Trophoblast cell (in vitro differentiated cells and primary cell): ENCODE results near the gene OSCP1.

Experiments
- DNase-seq, 2 donors: peaks; one replicate each; pipeline ENCODE4 v3.0.0-alpha.2; 2016
- H2AFZ ChIP-seq: 2 replicates; pipeline ENCODE4 v1.6.1; 2013; ENCODE audit warnings: low read length, moderate library complexity, mild to moderate bottlenecking; ENCODE audit not compliant: insufficient read depth, poor library complexity
- H2AK5ac ChIP-seq: 2 replicates; pipeline ENCODE4 v1.6.1; 2013; ENCODE audit warnings: mild to moderate bottlenecking, low read length
- H2BK120ac ChIP-seq: 2 replicates; pipeline ENCODE4 v1.6.1; 2013; ENCODE audit warnings: low read length, mild to moderate bottlenecking, moderate library complexity; ENCODE audit not compliant: insufficient read depth, poor library complexity
- H2BK12ac ChIP-seq: 2 replicates; pipeline ENCODE4 v1.6.1; 2013; ENCODE audit warnings: mild to moderate bottlenecking, low read length, moderate library complexity
- H2BK5ac ChIP-seq: 2 replicates; pipeline ENCODE4 v1.6.1; 2013; ENCODE audit warnings: low read length, low read depth, moderate library complexity, mild to moderate bottlenecking; ENCODE audit not compliant: poor library complexity
- H3K14ac ChIP-seq: 2 replicates; pipeline ENCODE4 v1.6.1; 2013; ENCODE audit warnings: mild to moderate bottlenecking, low read length
- H3K18ac ChIP-seq: 2 replicates; pipeline ENCODE4 v1.6.1; 2013; ENCODE audit warnings: mild to moderate bottlenecking, low read length
- H3K23ac ChIP-seq: 2 replicates; pipeline ENCODE4 v1.6.1; 2013; ENCODE audit warnings: low read length
- H3K27ac ChIP-seq: 2 replicates; pipeline ENCODE4 v1.5.1; 2013; ENCODE audit warnings: low read depth, mild to moderate bottlenecking, inconsistent platforms, low read length, moderate library complexity
- H3K27me3 ChIP-seq: 2 replicates; pipeline ENCODE4 v1.6.1; 2013; ENCODE audit warnings: inconsistent platforms, mild to moderate bottlenecking, low read length, moderate library complexity; ENCODE audit not compliant: insufficient read depth
- H3K36me3 ChIP-seq, 2 experiments: 1 replicate in 1 of 2; 2 replicates in 1 of 2; pipeline ENCODE4 v1.6.1; 2013; ENCODE audit warnings: low read length in 2 of 2, mild to moderate bottlenecking in 2 of 2, moderate library complexity in 1 of 2; ENCODE audit not compliant: insufficient read depth in 2 of 2, control insufficient read depth in 1 of 2
- H3K4ac ChIP-seq: 2 replicates; pipeline ENCODE4 v1.6.1; 2013; ENCODE audit warnings: low read depth, mild to moderate bottlenecking, low read length, moderate library complexity
- H3K4me1 ChIP-seq, 2 experiments: 1 replicate in 1 of 2; 2 replicates in 1 of 2; pipeline ENCODE4 v1.6.1; 2013; ENCODE audit warnings: low read length in 2 of 2, mild to moderate bottlenecking in 2 of 2, moderate library complexity in 1 of 2; ENCODE audit not compliant: insufficient read depth in 2 of 2, control insufficient read depth in 1 of 2
- H3K4me2 ChIP-seq: 2 replicates; pipeline ENCODE4 v1.6.1; 2013; ENCODE audit warnings: inconsistent platforms, mild to moderate bottlenecking, low read length, moderate library complexity
- H3K4me3 ChIP-seq: 2 replicates; pipeline ENCODE4 v1.5.1; 2013; ENCODE audit warnings: mild to moderate bottlenecking, low read depth, low read length, inconsistent platforms
- H3K79me1 ChIP-seq: one replicate; pipeline ENCODE4 v1.6.1; 2013; ENCODE audit warnings: low read length
- H3K79me2 ChIP-seq: 2 replicates; pipeline ENCODE4 v1.6.1; 2013; ENCODE audit warnings: low read length, mild to moderate bottlenecking; ENCODE audit not compliant: control insufficient read depth, insufficient read depth, poor library complexity
- H3K9ac ChIP-seq: 2 replicates; pipeline ENCODE4 v1.6.1; 2013; ENCODE audit warnings: mild to moderate bottlenecking, low read length
- H3K9me3 ChIP-seq: 2 replicates; pipeline ENCODE4 v1.6.1; 2013; ENCODE audit warnings: low read depth, mild to moderate bottlenecking, control low read depth, inconsistent platforms, low read length; ENCODE audit not compliant: insufficient read depth
- H4K12ac ChIP-seq: 2 replicates; pipeline ENCODE4 v1.6.1; 2013; ENCODE audit warnings: low read depth, mild to moderate bottlenecking, low read length, moderate library complexity
- H4K8ac ChIP-seq: 2 replicates; pipeline ENCODE4 v1.6.1; 2013; ENCODE audit warnings: low read depth, mild to moderate bottlenecking, low read length, moderate library complexity
- H4K91ac ChIP-seq: one replicate; pipeline ENCODE4 v1.6.1; 2013; ENCODE audit warnings: low read depth, mild to moderate bottlenecking, low read length, moderate library complexity
- WGBS: extraction: QIAGEN DNeasy Blood & Tissue Kit; methylation state at CpG from one replicate; pipeline ENCODE4 v1.1.7; 2013; ENCODE audit warnings: missing lambda C conversion rate; ENCODE audit not compliant: insufficient read length, insufficient coverage; ENCODE audit errors: extremely low coverage; 5-methylcytosine and 5-hydroxymethylcytosine counted together

OSCP1 gene

GRCh38 chr1:36446271-36446670 lies 4.0 kb downstream of the OSCP1 start:
- Histone ChIP-seq H3K14ac (no peak overlapping the region), H2BK120ac (no peak overlapping the region), H3K4me2 (no peak overlapping the region), H3K23ac (no peak overlapping the region), H2AFZ (no peak overlapping the region), H3K4ac (no peak overlapping the region), H3K9ac (no peak overlapping the region), H3K18ac (no peak overlapping the region), H3K4me1 (peaks cover 4 to 10% of the 10 kb centered on the region in 2 experiments), H4K91ac (no peak overlapping the region), H4K12ac (peak overlapping the region; percentile 26), H2BK5ac (no peak overlapping the region), H3K36me3 (no peaks in the 10 kb centered on the region), H2BK12ac (no peak overlapping the region), H3K79me2 (no peaks in the 10 kb centered on the region), H3K4me3 (no peak overlapping the region), H3K9me3 (no peaks in the 10 kb centered on the region), H2AK5ac (no peak overlapping the region), H3K27me3 (no peaks in the 10 kb centered on the region), H3K27ac (no peak overlapping the region), H3K79me1 (peaks cover 6% of the 10 kb centered on the region), H4K8ac (no peak overlapping the region)
- WGBS = no CpG with 5 or more reads among the region's 8 CpGs
- no peak for DNase-seq

DNA sequence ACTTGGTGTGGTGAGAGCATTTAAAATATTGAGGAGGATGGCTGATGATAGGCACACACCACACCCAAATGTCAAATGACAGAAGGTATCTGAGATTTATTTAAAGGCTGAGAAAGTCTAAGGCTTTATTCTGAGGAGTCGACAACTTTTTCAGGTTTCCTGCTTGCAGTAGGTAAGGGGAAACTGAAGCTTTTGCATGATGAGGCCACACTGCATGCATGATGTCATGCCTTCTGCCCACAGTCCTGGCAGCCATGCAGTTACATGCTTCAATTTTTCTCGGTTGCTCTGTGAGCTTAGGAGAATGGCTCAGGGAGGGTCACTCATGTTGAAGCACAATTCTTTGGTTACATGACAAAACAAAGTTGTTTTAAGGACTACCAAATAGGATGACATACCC lies 7.0 kb downstream of the OSCP1 start:
- no peaks in the 10 kb centered on the region for H3K36me3 ChIP-seq
- peaks cover 11% of the 10 kb centered on the region for H3K79me1 ChIP-seq
- H2AK5ac ChIP-seq = no peak overlapping the region
- H3K23ac ChIP-seq = no peak overlapping the region
- H3K4me2 ChIP-seq = no peak overlapping the region
- no peak overlapping the region for H2AFZ ChIP-seq
- no peak overlapping the region for H3K18ac ChIP-seq
- H4K12ac ChIP-seq = no peak overlapping the region
- H4K91ac ChIP-seq = no peak overlapping the region
- H3K4me1 ChIP-seq = peaks cover 8 to 19% of the 10 kb centered on the region in 2 experiments
- H3K14ac ChIP-seq = no peak overlapping the region
- no peaks in the 10 kb centered on the region for H3K79me2 ChIP-seq
- no CpG with 5 or more reads among the region's 2 CpGs for WGBS
- H3K27ac ChIP-seq = no peak overlapping the region
- H2BK5ac ChIP-seq = no peak overlapping the region
- no peak overlapping the region for H3K4ac ChIP-seq
- no peaks in the 10 kb centered on the region for H3K9me3 ChIP-seq
- no peak overlapping the region for H3K9ac ChIP-seq
- no peaks in the 10 kb centered on the region for H3K27me3 ChIP-seq
- H3K4me3 ChIP-seq = no peak overlapping the region
- no peak for DNase-seq
- no peak overlapping the region for H4K8ac ChIP-seq
- H2BK12ac ChIP-seq = no peak overlapping the region
- no peak overlapping the region for H2BK120ac ChIP-seq

GRCh38 chr1:36442337-36442736 lies 7.9 kb downstream of the OSCP1 start:
- Histone ChIP-seq H2BK5ac (no peak overlapping the region), H3K9me3 (no peaks in the 10 kb centered on the region), H3K23ac (no peak overlapping the region), H3K4me3 (no peak overlapping the region), H2BK12ac (no peak overlapping the region), H3K14ac (no peak overlapping the region), H2AFZ (no peak overlapping the region), H3K9ac (no peak overlapping the region), H3K27me3 (no peaks in the 10 kb centered on the region), H4K8ac (no peak overlapping the region), H2AK5ac (no peak overlapping the region), H3K4ac (no peak overlapping the region), H4K91ac (no peak overlapping the region), H3K36me3 (no peaks in the 10 kb centered on the region), H3K79me2 (no peaks in the 10 kb centered on the region), H3K4me1 (peaks cover 12 to 21% of the 10 kb centered on the region in 2 experiments), H4K12ac (no peak overlapping the region), H3K4me2 (no peak overlapping the region), H3K18ac (no peak overlapping the region), H3K27ac (no peak overlapping the region), H3K79me1 (peaks cover 17% of the 10 kb centered on the region), H2BK120ac (no peak overlapping the region)
- peak in 1 of 2 donors; percentile 34 for DNase-seq
- no CpG with 5 or more reads among the region's 3 CpGs for WGBS

GRCh38 chr1:36440646-36441045 lies 9.6 kb downstream of the OSCP1 start:
- Histone ChIP-seq H3K4me1 (peaks cover 15 to 25% of the 10 kb centered on the region in 2 experiments), H3K27ac (peak overlapping the region; percentile 83), H2BK12ac (peak overlapping the region; percentile 63), H4K8ac (peak overlapping the region; percentile 58), H3K4me2 (peak overlapping the region; percentile 8), H3K4ac (no peak overlapping the region), H3K4me3 (no peak overlapping the region), H3K27me3 (no peaks in the 10 kb centered on the region), H3K23ac (no peak overlapping the region), H4K91ac (peak overlapping the region; percentile 72), H4K12ac (no peak overlapping the region), H3K79me2 (peaks cover 1% of the 10 kb centered on the region), H3K18ac (no peak overlapping the region), H3K9me3 (no peaks in the 10 kb centered on the region), H2BK120ac (peak overlapping the region; percentile 87), H2AFZ (no peak overlapping the region), H3K79me1 (peaks cover 21% of the 10 kb centered on the region), H3K36me3 (no peaks in the 10 kb centered on the region), H2AK5ac (no peak overlapping the region), H2BK5ac (peak overlapping the region; percentile 41), H3K9ac (no peak overlapping the region), H3K14ac (no peak overlapping the region)
- peak in 1 of 2 donors; percentile 38 for DNase-seq
- WGBS = no CpG with 5 or more reads among the region's 3 CpGs
